Left forelimb (tissue), 1 donor: Measurements from ENCODE around the gene CMPK2.

Experiments used
- DNase-seq: peaks from one replicate; pipeline ENCODE4 v3.0.0-alpha.2; 2018; ENCODE audit warnings: low spot score

The CMPK2 gene

DNA sequence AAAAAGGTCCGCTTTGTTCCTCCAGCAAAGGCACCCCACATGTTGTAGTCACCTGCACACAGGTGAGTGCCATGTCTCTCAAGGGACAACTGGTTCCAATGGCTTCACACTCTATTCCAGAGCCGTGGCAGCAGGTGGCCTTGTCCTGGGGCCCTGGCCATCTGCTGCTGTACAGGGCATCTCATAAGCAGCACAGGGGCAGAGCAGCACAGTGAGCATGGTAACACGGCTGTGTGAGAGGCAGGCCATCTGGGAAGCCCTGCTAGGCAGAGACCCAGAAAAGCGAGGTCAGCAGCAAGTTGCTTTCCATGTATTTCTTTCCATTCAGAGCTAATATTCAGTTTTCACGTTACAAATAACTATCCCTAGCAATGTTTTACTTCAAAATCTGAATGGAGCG lies 54.7 kb downstream of the CMPK2 start:
- DNase-seq = no peak

DNA sequence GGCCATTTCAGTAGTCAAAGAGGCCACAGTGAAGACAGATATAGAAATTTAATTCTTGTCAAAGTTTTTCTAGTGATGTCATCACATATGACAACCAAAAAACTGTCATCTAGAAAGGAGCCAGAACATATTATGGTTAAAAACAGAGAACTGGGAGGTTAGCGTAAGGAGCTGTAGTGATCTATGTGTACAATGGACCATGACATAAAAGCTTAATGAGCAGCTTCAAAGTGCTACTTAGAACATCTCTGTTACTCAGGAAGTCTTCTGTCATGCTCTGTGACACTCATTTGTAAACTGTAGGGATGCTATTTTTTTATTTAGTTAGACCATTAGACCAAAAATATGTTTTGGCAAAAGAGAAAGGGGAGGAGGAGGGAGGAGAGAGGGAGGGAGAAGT lies 57.3 kb downstream of the CMPK2 start:
- no peak for DNase-seq

DNA sequence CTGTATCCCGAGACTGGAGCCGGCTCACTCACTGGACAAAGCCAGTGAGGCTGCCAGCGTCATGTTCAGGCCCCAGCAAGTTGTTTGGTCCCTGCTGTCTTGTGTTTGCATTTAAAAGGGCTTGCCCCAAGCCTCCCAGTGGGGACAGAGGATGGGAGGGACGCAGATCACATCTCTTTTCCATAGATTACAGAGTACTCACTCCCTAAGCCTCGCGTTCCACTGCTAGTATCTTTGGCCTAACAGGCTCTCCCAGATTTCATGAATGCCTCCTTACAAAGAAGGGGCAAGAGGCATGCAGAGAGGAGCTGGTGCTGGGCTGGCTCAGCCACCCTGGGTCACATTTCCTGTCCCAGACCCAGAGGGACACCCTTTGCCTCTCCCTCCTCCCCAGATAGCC lies 59.1 kb downstream of the CMPK2 start:
- no peak for DNase-seq

DNA sequence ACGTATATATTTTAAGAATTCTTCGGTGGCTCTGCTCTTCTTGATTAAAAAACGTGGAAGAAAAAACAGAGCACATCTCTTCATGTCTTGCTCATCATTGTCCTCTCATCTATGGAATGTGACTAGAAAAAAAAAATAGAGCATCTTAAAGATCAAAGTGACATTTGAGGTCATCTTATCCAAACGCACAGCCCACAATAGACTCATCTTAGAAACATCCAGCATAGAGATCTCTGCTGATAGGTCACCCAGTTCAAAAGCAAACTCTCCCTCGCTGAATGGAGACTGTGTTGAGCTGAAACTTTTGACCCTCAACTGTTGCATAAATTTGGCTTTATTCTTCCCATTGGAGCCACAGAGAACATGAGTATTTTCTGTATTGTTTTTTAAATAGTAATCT lies 65.2 kb downstream of the CMPK2 start:
- DNase-seq = no peak
